Natural killer cell (primary cell): ENCODE data around the gene PIEZO1. TPM values are rescaled to one million over a fixed set of nuclear protein-coding genes. Genes with fewer than 3 reads are reported as not detected.

ENCODE experiments used
- ATAC-seq, 3 donors: fragments of 150-1000 bp in 2 of 3; fragments of 200-7000 bp in 1 of 3; cut with Tn5 transposase; 1 replicate in 1 of 3; 2 replicates in 2 of 3; pipeline ENCODE4 v1.10.0; 2021; ENCODE audit warnings: mild to moderate bottlenecking in 2 of 3, moderate library complexity in 2 of 3
- DNase-seq, 2 donors: peaks; one replicate each; pipeline versions ENCODE4 v3.0.0 to v3.0.0-alpha.2; 2013 to 2021; ENCODE audit warnings: mixed read lengths in 1 of 2
- H3K27ac ChIP-seq: one replicate; pipeline ENCODE4 v1.5.1; 2013; ENCODE audit warnings: mild to moderate bottlenecking, low read length
- H3K27me3 ChIP-seq: one replicate; pipeline ENCODE4 v1.6.1; 2013; ENCODE audit warnings: low read length; ENCODE audit not compliant: control insufficient read depth, insufficient read depth
- H3K36me3 ChIP-seq: one replicate; pipeline ENCODE4 v1.6.1; 2013; ENCODE audit warnings: low read length; ENCODE audit not compliant: control insufficient read depth, insufficient read depth
- H3K4me1 ChIP-seq: one replicate; pipeline ENCODE4 v1.6.1; 2013; ENCODE audit warnings: low read length; ENCODE audit not compliant: control insufficient read depth, insufficient read depth
- H3K4me3 ChIP-seq: one replicate; pipeline ENCODE4 v1.5.1; 2013; ENCODE audit warnings: low read length
- H3K9me3 ChIP-seq: one replicate; pipeline ENCODE4 v1.6.1; 2013; ENCODE audit warnings: low read length; ENCODE audit not compliant: control insufficient read depth, insufficient read depth
- H3K27ac Mint-ChIP-seq, 2 donors: one replicate each; pipeline ENCODE4 v1.8.0; 2022; ENCODE audit warnings: mild to moderate bottlenecking in 2 of 2, mixed read lengths in 2 of 2, moderate library complexity in 1 of 2
- H3K27me3 Mint-ChIP-seq, 2 donors: one replicate each; pipeline ENCODE4 v1.8.0; 2022; ENCODE audit warnings: low read depth in 2 of 2, mixed read lengths in 2 of 2
- H3K36me3 Mint-ChIP-seq: one replicate; pipeline ENCODE4 v1.8.0; 2022; ENCODE audit warnings: mixed read lengths
- H3K4me1 Mint-ChIP-seq, 2 donors: one replicate each; pipeline ENCODE4 v1.8.0; 2022; ENCODE audit warnings: mixed read lengths in 2 of 2
- H3K4me3 Mint-ChIP-seq: one replicate; pipeline ENCODE4 v1.8.0; 2022; ENCODE audit warnings: mild to moderate bottlenecking, moderate library complexity, mixed read lengths
- H3K9me3 Mint-ChIP-seq, 2 donors: one replicate each; pipeline ENCODE4 v1.8.0; 2022; ENCODE audit warnings: mixed read lengths in 2 of 2
- CTCF ChIP-seq: fragments of 200-600 bp; IDR thresholded peaks from one replicate; pipeline ENCODE4 v1.8.0; 2022; ENCODE audit warnings: antibody characterized with exemption
- WGBS: methylation state at CpG from one replicate; pipeline ENCODE4 v1.1.7; 2013; ENCODE audit warnings: missing lambda C conversion rate; ENCODE audit not compliant: insufficient coverage; 5-methylcytosine and 5-hydroxymethylcytosine counted together
- intact Hi-C: fragments of 100-400 bp; cut with micrococcal nuclease; formaldehyde crosslinking; loops from one replicate; pipeline ENCODE4 v1.14.2; 2022
- total RNA-seq, 4 donors: library from RNA; stranded (reverse); fragments of 120-200 nt in 1 of 4; gene quantifications; one replicate each; pipeline versions ENCODE4 v1.2.3 to v1.2.4, GENCODE V29; 2013 to 2022

PIEZO1 gene
- total RNA-seq, 3 donors from 2014 or later (not counting 1 experiment from before 2014, with no cell fraction given): 172 to 197 (median 183) TPM

GRCh38 chr16:88697116-88697830 lies 87.7 kb downstream of the PIEZO1 start:
- ATAC-seq: no peak
- WGBS: 94% methylated on average over 44 of the region's 47 CpGs
- peak overlapping the region; percentile 31 for H3K4me3 Mint-ChIP-seq
- peaks cover 32 to 51% of the 10 kb centered on the region in 2 donors for H3K4me1 Mint-ChIP-seq
- Histone ChIP-seq H3K27me3 (no peaks in the 10 kb centered on the region), H3K9me3 (no peaks in the 10 kb centered on the region), H3K4me1 (peaks cover 70% of the 10 kb centered on the region), H3K4me3 (no peak overlapping the region), H3K36me3 (peaks cover 52% of the 10 kb centered on the region), H3K27ac (no peak overlapping the region)
- H3K9me3 Mint-ChIP-seq: no peaks in the 10 kb centered on the region
- no peak for TF ChIP-seq CTCF
- no peaks in the 10 kb centered on the region for H3K36me3 Mint-ChIP-seq
- peak overlapping the region; percentile 73 for H3K27ac Mint-ChIP-seq
- no peak for DNase-seq
- intact Hi-C loops: no loop called here
- H3K27me3 Mint-ChIP-seq: no peaks in the 10 kb centered on the region

GRCh38 chr16:88696441-88696840 lies 88.6 kb downstream of the PIEZO1 start:
- no peak overlapping the region for H3K4me3 ChIP-seq
- TF ChIP-seq CTCF: no peak
- peaks cover 70% of the 10 kb centered on the region for H3K4me1 ChIP-seq
- no peak for DNase-seq
- Mint-ChIP-seq H3K4me1 (peaks cover 25 to 50% of the 10 kb centered on the region in 2 donors), H3K9me3 (no peaks in the 10 kb centered on the region), H3K27ac (peak overlapping the region in 1 of 2 donors; percentile 73), H3K36me3 (no peaks in the 10 kb centered on the region), H3K27me3 (no peaks in the 10 kb centered on the region), H3K4me3 (no peak overlapping the region)
- no peaks in the 10 kb centered on the region for H3K27me3 ChIP-seq
- intact Hi-C loops: no loop called here
- 90% methylated on average over 14 of the region's 14 CpGs for WGBS
- no peak overlapping the region for H3K27ac ChIP-seq
- peaks cover 52% of the 10 kb centered on the region for H3K36me3 ChIP-seq
- H3K9me3 ChIP-seq: no peaks in the 10 kb centered on the region
- ATAC-seq: no peak

GRCh38 chr16:88695753-88696152 lies 89.3 kb downstream of the PIEZO1 start:
- Mint-ChIP-seq H3K27ac (no peak overlapping the region), H3K27me3 (no peaks in the 10 kb centered on the region), H3K4me1 (peaks cover 21 to 48% of the 10 kb centered on the region in 2 donors), H3K36me3 (no peaks in the 10 kb centered on the region), H3K4me3 (no peak overlapping the region), H3K9me3 (no peaks in the 10 kb centered on the region)
- Histone ChIP-seq H3K9me3 (no peaks in the 10 kb centered on the region), H3K27me3 (no peaks in the 10 kb centered on the region), H3K27ac (no peak overlapping the region), H3K4me3 (no peak overlapping the region), H3K4me1 (peaks cover 71% of the 10 kb centered on the region), H3K36me3 (peaks cover 52% of the 10 kb centered on the region)
- intact Hi-C loops: no loop called here
- 98% methylated on average over 7 of the region's 7 CpGs for WGBS
- DNase-seq (no peak), ATAC-seq (no peak)
- TF ChIP-seq CTCF: no peak

GRCh38 chr16:88695218-88695617 lies 89.8 kb downstream of the PIEZO1 start:
- H3K27me3 ChIP-seq: no peaks in the 10 kb centered on the region
- Mint-ChIP-seq H3K4me3 (no peak overlapping the region), H3K36me3 (no peaks in the 10 kb centered on the region), H3K27ac (no peak overlapping the region), H3K9me3 (no peaks in the 10 kb centered on the region), H3K27me3 (no peaks in the 10 kb centered on the region), H3K4me1 (peaks cover 21 to 48% of the 10 kb centered on the region in 2 donors)
- TF ChIP-seq CTCF: no peak
- H3K36me3 ChIP-seq: peaks cover 52% of the 10 kb centered on the region
- ATAC-seq: no peak
- WGBS: 88% methylated on average over 15 of the region's 15 CpGs
- H3K9me3 ChIP-seq: no peaks in the 10 kb centered on the region
- intact Hi-C loops: no loop called here
- H3K27ac ChIP-seq: no peak overlapping the region
- DNase-seq: no peak
- no peak overlapping the region for H3K4me3 ChIP-seq
- H3K4me1 ChIP-seq: peaks cover 71% of the 10 kb centered on the region
